Ascending aorta (tissue), 2 donors: ENCODE data around the gene ENTHD1. TPM values are rescaled to one million over a fixed set of nuclear protein-coding genes. Genes with fewer than 3 reads are reported as not detected.
"Not testable (repeated sequence)": the region's sequence is repeated elsewhere in the genome, so short reads cannot be mapped to it uniquely, and the experiment has no call there.

Experiments used
- DNase-seq, 2 donors: peaks; one replicate each; pipeline ENCODE4 v3.0.0-alpha.2; 2019; ENCODE audit warnings: low spot score in 2 of 2
- H3K27ac ChIP-seq, 2 donors: fragments of 200-600 bp; sonication (generic); one replicate each; pipeline ENCODE4 v1.5.1; 2016 to 2017; ENCODE audit warnings: mild to moderate bottlenecking in 1 of 2
- H3K27me3 ChIP-seq: fragments of 200-600 bp; sonication (generic); one replicate; pipeline ENCODE4 v1.5.1; 2017
- H3K36me3 ChIP-seq, 2 donors: fragments of 200-600 bp; sonication (generic); one replicate each; pipeline ENCODE4 v1.5.1; 2016
- H3K4me1 ChIP-seq, 2 donors: fragments of 200-600 bp; sonication (generic); one replicate each; pipeline ENCODE4 v1.5.1; 2016 to 2017; ENCODE audit warnings: mild to moderate bottlenecking in 1 of 2
- H3K4me3 ChIP-seq, 2 donors: fragments of 200-600 bp; sonication (generic); one replicate each; pipeline ENCODE4 v1.5.1; 2016 to 2017; ENCODE audit warnings: mild to moderate bottlenecking in 1 of 2
- H3K9me3 ChIP-seq, 2 donors: fragments of 200-600 bp; sonication (generic); one replicate each; pipeline ENCODE4 v1.5.1; 2016
- intact Hi-C: fragments of 100-400 bp; cut with DNase I; formaldehyde crosslinking; loops from one replicate; pipeline ENCODE4 v1.15.1; 2023
- total RNA-seq: library from RNA; depleted of rRNA; stranded (reverse); fragments of >200 nt; gene quantifications from one replicate; pipeline ENCODE4 v1.1.0, GENCODE V29; 2016
- TF ChIP-seq, protein P1 (sequence below), 3 experiments: fragments of 200-600 bp in 2 of 3; fragments of 450-650 bp in 1 of 3; sonication (generic) in 2 of 3; IDR thresholded peaks; one replicate each; pipeline ENCODE4 v1.5.1; 2016 to 2019; ENCODE audit warnings: antibody characterized with exemption in 3 of 3, mild to moderate bottlenecking in 1 of 3, moderate library complexity in 1 of 3

The ENTHD1 gene
- total RNA-seq, 1 donor from 2014 or later = 0.21 TPM

DNA sequence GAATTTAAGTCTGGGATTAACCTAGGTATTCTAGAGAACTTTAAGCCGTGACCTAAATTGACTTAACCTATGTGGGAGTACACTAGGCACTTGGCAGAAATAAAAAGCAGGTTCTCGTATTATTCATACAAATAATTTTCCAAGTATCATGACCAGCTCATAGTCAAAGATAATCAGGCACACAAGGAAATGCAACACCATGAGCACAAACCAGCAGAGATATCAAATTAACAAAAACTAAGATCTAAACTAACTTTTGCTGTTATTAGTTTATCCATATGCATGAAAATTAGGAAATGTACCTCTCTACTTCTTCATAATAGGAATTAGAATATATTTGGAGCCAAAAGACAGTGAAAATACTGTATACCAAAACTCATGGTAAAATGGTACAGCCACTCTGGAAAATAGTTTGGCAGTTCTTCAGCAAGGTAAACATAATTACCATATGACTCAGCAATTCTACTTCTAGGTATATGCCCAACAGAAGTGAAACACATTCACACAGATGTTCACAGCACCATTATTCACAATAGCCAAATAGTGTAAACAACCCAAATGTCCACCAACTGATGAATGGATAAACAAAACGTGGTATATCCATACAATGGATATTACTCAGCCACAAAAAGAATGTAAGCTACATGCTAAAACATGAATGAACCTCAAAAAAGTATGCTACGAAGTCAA lies 154.1 kb downstream of the ENTHD1 start:
- intact Hi-C loops = no loop called here
- TF ChIP-seq, protein P1, sequence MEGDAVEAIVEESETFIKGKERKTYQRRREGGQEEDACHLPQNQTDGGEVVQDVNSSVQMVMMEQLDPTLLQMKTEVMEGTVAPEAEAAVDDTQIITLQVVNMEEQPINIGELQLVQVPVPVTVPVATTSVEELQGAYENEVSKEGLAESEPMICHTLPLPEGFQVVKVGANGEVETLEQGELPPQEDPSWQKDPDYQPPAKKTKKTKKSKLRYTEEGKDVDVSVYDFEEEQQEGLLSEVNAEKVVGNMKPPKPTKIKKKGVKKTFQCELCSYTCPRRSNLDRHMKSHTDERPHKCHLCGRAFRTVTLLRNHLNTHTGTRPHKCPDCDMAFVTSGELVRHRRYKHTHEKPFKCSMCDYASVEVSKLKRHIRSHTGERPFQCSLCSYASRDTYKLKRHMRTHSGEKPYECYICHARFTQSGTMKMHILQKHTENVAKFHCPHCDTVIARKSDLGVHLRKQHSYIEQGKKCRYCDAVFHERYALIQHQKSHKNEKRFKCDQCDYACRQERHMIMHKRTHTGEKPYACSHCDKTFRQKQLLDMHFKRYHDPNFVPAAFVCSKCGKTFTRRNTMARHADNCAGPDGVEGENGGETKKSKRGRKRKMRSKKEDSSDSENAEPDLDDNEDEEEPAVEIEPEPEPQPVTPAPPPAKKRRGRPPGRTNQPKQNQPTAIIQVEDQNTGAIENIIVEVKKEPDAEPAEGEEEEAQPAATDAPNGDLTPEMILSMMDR (IDR thresholded peaks at IDR 0.05) = no peak

DNA sequence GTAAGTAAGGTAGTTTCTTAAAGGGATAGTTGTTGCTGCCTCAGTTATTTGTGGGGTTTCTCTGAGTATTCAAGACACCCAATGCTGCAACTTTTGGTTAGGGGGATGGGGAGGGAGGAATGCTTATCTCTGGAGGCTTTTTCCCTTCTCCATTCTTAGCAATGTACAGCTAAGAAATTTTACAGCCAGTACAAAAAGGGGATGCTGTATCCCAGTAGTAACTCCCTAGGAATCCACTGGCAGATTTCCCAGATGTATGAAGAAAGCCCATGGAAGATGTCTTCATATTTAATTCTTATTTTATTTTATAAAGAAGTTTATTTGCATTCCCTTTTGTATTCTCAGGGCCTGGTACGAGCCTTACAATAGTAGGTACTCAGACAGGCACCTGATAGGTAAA lies 154.8 kb downstream of the ENTHD1 start:
- Histone ChIP-seq H3K36me3 (no peaks in the 10 kb centered on the region), H3K4me3 (no peak overlapping the region), H3K4me1 (no peaks in the 10 kb centered on the region), H3K9me3 (peaks cover 0 to 13% of the 10 kb centered on the region in 2 donors), H3K27ac (no peak overlapping the region), H3K27me3 (no peaks in the 10 kb centered on the region)
- DNase-seq = no peak
- intact Hi-C loops = no loop called here
- TF ChIP-seq, protein P1 (IDR thresholded peaks at IDR 0.05) = no peak

More for the DNA sequence above, 154.1 kb downstream of the ENTHD1 start:
- peaks cover 0 to 13% of the 10 kb centered on the region in 2 donors for H3K9me3 ChIP-seq
- H3K4me1 ChIP-seq = no peaks in the 10 kb centered on the region
- no peak overlapping the region for H3K27ac ChIP-seq
- H3K4me3 ChIP-seq = no peak overlapping the region
- DNase-seq = no peak
- no peaks in the 10 kb centered on the region for H3K36me3 ChIP-seq
- H3K27me3 ChIP-seq = no peaks in the 10 kb centered on the region

DNA sequence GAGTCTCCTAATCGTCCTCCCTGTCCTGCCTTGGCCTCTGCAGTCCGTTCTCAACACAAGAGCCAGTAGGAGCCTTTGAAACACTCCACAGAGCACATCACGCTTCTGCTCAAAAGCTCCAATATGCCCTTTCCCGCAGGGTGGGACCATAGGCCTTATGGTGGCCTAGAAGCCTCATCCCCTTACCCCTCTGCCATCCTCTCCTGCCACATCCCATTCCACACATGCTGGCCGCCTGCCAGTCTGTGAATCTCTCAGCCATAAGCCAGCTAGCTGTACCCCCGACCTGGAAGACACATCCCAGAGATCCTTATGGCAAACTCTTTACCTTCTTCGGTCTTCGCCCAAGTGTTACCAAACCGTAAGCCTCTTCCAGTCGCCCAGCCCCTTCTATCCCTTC lies 157.8 kb downstream of the ENTHD1 start:
- no peaks in the 10 kb centered on the region for H3K27me3 ChIP-seq
- no peak for DNase-seq
- no peaks in the 10 kb centered on the region for H3K36me3 ChIP-seq
- H3K27ac ChIP-seq = no peak overlapping the region
- TF ChIP-seq, protein P1 (IDR thresholded peaks at IDR 0.05) = no peak
- H3K9me3 ChIP-seq = peaks cover 0 to 13% of the 10 kb centered on the region in 2 donors
- H3K4me1 ChIP-seq = no peaks in the 10 kb centered on the region
- intact Hi-C loops = no loop called here
- no peak overlapping the region for H3K4me3 ChIP-seq

DNA sequence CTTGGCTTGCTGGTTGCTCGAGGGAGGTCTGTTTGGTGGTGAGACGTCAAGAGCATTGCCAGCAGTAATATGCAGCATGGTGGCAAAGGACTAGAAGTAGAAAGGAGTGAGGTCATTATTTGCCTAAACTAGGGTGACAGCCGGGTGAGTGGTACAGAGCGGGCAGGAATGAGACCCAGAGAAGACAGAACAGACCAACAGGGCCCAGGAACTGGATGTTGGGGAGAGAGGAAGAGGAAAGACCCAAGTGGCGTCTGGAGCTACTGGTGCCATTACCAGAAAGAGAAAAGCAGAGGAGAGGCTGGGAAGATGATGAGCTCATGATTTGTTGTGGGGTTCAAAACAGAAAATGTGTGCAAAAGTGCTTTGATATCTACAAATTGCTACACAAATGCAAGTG lies 158.7 kb downstream of the ENTHD1 start:
- peaks cover 0 to 12% of the 10 kb centered on the region in 2 donors for H3K9me3 ChIP-seq
- TF ChIP-seq, protein P1 (IDR thresholded peaks at IDR 0.05) = no peak
- H3K36me3 ChIP-seq = no peaks in the 10 kb centered on the region
- no peak for DNase-seq
- no peak overlapping the region for H3K27ac ChIP-seq
- H3K27me3 ChIP-seq = no peaks in the 10 kb centered on the region
- no peaks in the 10 kb centered on the region for H3K4me1 ChIP-seq
- intact Hi-C loops = no loop called here
- no peak overlapping the region for H3K4me3 ChIP-seq

DNA sequence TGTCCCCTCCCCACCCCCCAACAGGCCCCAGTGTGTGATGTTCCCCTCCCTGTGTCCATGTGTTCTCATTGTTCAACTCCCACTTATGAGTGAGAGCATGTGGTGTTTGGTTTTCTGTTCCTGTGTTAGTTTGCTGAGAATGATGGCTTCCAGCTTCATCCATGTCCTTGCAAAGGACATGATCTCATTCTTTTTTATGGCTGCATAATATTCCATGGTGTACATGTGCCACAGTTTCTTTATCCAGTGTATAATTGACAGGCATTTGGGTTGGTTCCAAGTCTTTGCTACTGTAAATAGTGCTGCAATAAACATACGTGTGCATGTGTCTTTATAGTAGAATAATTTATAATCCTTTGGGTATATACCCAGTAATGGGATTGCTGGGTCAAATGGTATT lies 159.5 kb downstream of the ENTHD1 start:
- H3K36me3 ChIP-seq, H3K9me3 ChIP-seq, H3K27ac ChIP-seq, H3K4me3 ChIP-seq, H3K4me1 ChIP-seq, H3K27me3 ChIP-seq, intact Hi-C loops, DNase-seq: not testable (repeated sequence)

DNA sequence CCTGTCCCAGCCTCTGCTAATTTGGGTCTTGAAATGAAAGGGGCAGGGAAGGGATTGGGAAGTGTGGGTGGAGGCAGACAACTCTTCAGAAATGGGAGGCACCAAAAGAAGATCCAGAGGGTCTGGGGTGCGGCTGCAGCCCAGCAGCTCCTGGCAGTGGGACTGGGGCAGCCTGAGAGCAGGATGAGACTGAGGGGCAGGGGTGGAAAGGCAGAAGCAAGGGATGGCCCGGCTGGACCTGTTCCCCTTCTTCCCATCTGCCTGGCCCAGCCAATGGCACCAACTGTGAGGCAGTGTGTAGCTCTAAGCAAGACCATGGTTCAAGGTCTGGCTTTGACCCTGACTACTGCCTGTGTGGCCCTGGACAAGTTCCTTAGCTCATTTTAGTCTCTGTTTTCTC lies 160.4 kb downstream of the ENTHD1 start:
- Histone ChIP-seq H3K4me3 (no peak overlapping the region), H3K27ac (no peak overlapping the region), H3K36me3 (no peaks in the 10 kb centered on the region), H3K27me3 (no peaks in the 10 kb centered on the region), H3K9me3 (no peaks in the 10 kb centered on the region), H3K4me1 (no peaks in the 10 kb centered on the region)
- DNase-seq = no peak
- TF ChIP-seq, protein P1 (IDR thresholded peaks at IDR 0.05) = no peak
- intact Hi-C loops = no loop called here
